Testis (tissue), 2 donors: ENCODE data around the gene CYP4A22.
"Not testable (repeated sequence)": the region's sequence is repeated elsewhere in the genome, so short reads cannot be mapped to it uniquely, and the experiment has no call there.

Experiments
- POLR2A ChIP-seq: fragments of 450-650 bp; IDR thresholded peaks from one replicate; pipeline ENCODE4 v1.6.1; 2017; ENCODE audit warnings: antibody characterized with exemption, mild to moderate bottlenecking, moderate library complexity
- TF ChIP-seq, protein P1 (sequence below), 3 experiments: fragments of 450-650 bp in 2 of 3; fragments of 200-600 bp in 1 of 3; sonication (generic) in 1 of 3; IDR thresholded peaks; one replicate each; pipeline ENCODE4 v1.5.1; 2016 to 2019; ENCODE audit warnings: antibody characterized with exemption in 3 of 3, mild to moderate bottlenecking in 2 of 3, moderate library complexity in 1 of 3

DNA sequence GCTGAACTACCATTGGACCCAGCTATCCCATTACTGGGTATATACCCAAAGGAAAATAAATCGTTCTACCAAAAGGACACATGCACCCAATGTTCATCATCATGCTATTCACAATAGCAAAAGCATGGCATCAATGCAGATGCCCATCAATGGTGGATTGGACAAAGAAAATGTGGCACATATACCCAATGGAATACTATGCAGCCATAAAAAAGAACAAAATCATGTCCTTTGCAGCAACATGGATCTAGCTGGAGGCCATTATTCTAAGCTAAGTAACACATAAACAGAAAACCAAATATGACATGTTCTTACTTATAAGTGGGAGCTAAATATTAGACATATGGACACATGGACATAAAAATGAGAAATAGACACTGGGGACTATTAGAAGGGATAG is 16.2 kb upstream of the CYP4A22 start:
- TF ChIP-seq, protein P1, sequence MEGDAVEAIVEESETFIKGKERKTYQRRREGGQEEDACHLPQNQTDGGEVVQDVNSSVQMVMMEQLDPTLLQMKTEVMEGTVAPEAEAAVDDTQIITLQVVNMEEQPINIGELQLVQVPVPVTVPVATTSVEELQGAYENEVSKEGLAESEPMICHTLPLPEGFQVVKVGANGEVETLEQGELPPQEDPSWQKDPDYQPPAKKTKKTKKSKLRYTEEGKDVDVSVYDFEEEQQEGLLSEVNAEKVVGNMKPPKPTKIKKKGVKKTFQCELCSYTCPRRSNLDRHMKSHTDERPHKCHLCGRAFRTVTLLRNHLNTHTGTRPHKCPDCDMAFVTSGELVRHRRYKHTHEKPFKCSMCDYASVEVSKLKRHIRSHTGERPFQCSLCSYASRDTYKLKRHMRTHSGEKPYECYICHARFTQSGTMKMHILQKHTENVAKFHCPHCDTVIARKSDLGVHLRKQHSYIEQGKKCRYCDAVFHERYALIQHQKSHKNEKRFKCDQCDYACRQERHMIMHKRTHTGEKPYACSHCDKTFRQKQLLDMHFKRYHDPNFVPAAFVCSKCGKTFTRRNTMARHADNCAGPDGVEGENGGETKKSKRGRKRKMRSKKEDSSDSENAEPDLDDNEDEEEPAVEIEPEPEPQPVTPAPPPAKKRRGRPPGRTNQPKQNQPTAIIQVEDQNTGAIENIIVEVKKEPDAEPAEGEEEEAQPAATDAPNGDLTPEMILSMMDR (IDR thresholded peaks at IDR 0.05): not testable (repeated sequence)
- TF ChIP-seq POLR2A: not testable (repeated sequence)
